WERI-Rb-1 (cell line): ENCODE measurements around the gene CARS2.

ENCODE experiments used
- DNase-seq: peaks from one replicate; pipeline ENCODE4 v3.0.0-alpha.2; 2020
- H3K27ac ChIP-seq: fragments of 250-450 bp; sonication (Bioruptor Pico); 2 replicates; pipeline ENCODE4 v1.5.1; 2020; ENCODE audit warnings: mild to moderate bottlenecking, moderate library complexity
- H3K27me3 ChIP-seq: fragments of 250-450 bp; sonication (Bioruptor Pico); 2 replicates; pipeline ENCODE4 v1.5.1; 2021; ENCODE audit warnings: mild to moderate bottlenecking, low read depth, moderate library complexity; ENCODE audit not compliant: insufficient read depth, severe bottlenecking
- H3K36me3 ChIP-seq: fragments of 250-450 bp; sonication (Bioruptor Pico); 2 replicates; pipeline ENCODE4 v1.5.1; 2020; ENCODE audit warnings: mild to moderate bottlenecking, moderate library complexity
- H3K4me3 ChIP-seq: 2 replicates; pipeline ENCODE4 v1.5.1; 2011; ENCODE audit warnings: low read depth, mild to moderate bottlenecking, control low read depth, low read length
- H3K9me3 ChIP-seq: fragments of 250-450 bp; sonication (Bioruptor Pico); 2 replicates; pipeline ENCODE4 v1.5.1; 2021; ENCODE audit warnings: mild to moderate bottlenecking, moderate library complexity; ENCODE audit not compliant: severe bottlenecking
- TF ChIP-seq, protein P1 (sequence below): IDR thresholded peaks from 2 replicates; pipeline ENCODE4 v1.5.1; 2011; ENCODE audit warnings: low read depth, mild to moderate bottlenecking, control low read depth, inconsistent platforms, low read length

CARS2 gene

GRCh38 chr13:110689041-110689440 lies 16.9 kb downstream of the CARS2 start:
- peaks cover 75% of the 10 kb centered on the region for H3K36me3 ChIP-seq
- TF ChIP-seq, protein P1, sequence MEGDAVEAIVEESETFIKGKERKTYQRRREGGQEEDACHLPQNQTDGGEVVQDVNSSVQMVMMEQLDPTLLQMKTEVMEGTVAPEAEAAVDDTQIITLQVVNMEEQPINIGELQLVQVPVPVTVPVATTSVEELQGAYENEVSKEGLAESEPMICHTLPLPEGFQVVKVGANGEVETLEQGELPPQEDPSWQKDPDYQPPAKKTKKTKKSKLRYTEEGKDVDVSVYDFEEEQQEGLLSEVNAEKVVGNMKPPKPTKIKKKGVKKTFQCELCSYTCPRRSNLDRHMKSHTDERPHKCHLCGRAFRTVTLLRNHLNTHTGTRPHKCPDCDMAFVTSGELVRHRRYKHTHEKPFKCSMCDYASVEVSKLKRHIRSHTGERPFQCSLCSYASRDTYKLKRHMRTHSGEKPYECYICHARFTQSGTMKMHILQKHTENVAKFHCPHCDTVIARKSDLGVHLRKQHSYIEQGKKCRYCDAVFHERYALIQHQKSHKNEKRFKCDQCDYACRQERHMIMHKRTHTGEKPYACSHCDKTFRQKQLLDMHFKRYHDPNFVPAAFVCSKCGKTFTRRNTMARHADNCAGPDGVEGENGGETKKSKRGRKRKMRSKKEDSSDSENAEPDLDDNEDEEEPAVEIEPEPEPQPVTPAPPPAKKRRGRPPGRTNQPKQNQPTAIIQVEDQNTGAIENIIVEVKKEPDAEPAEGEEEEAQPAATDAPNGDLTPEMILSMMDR = no peak
- H3K4me3 ChIP-seq = no peak overlapping the region
- no peak overlapping the region for H3K27ac ChIP-seq
- no peaks in the 10 kb centered on the region for H3K27me3 ChIP-seq
- peak; percentile 5 for DNase-seq
- no peaks in the 10 kb centered on the region for H3K9me3 ChIP-seq

- TF ChIP-seq, protein P1 = no peak
- peaks cover 78% of the 10 kb centered on the region for H3K36me3 ChIP-seq
- no peak overlapping the region for H3K4me3 ChIP-seq
- H3K9me3 ChIP-seq = no peaks in the 10 kb centered on the region
- no peaks in the 10 kb centered on the region for H3K27me3 ChIP-seq
- H3K27ac ChIP-seq = no peak overlapping the region
- peak; percentile 4 for DNase-seq
Observed at GRCh38 chr13:110687736-110688135, 18.2 kb downstream of the CARS2 start.

DNA sequence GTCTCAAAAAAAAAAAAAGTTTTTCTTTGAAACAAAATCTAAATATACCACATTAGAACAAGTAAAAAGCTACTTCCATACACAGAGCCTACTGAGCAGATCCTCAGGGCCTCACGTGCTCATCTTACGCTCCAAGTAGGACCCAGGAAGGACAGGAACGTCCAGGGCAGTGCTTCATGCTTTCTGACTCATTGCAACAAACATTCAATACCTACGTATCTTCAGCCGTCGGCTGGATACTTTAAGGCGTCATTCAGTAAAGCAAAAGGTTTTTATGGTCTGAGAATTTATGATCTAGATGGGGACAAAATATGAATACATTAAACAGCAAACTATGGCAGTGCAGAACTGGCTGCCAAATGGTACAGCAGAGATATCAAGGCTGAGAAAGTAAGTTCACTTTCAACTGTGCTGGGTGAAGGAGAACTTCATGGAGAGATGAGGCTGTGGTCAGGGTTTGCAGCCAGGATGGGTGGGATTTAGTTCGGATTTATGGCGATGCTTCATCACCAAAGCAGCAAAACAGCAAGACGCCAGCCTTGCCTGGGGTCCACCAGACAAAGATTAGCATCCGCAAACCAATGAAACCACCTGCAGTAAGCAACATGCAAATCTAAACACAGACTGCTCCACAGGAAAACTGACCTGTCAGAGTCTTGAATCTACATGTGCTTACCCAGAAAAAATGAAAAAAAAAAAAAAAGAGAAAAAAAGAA lies 20.5 kb downstream of the CARS2 start:
- no peak for DNase-seq
- Histone ChIP-seq H3K4me3 (no peak overlapping the region), H3K36me3 (peaks cover 90% of the 10 kb centered on the region), H3K27me3 (no peaks in the 10 kb centered on the region), H3K9me3 (no peaks in the 10 kb centered on the region), H3K27ac (no peak overlapping the region)
- TF ChIP-seq, protein P1 = no peak

DNA sequence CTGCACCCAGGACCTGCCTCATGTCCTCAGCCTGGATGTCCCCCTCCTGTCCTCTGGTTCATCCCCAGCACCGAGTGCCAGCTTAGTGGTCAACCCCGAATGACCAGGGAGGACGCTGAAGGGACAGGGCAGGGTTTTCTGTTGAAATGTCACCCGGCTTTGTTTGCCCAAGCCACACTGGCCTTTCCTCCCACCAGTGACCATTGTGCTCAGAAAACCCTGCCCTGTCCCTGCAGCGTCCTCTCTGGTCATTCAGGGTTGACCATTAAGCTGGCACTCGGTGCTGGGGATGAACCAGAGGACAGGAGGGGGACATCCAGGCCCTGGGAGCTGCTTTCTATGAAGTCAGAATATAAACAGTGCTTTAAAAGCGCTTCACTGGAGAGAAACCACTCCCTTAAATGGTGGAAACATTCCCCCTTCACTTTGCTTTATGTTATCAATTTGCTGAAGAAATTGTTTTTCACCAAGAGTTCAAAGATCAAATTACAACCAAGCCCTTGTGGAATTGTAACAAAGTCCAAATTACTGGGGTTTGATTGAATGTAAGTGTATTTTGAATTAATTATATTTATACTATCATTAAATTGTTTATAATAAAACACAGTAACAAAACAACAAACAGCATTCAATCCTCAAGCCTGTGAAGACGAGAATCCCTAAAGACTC lies 21.4 kb downstream of the CARS2 start:
- Histone ChIP-seq H3K36me3 (peaks cover 92% of the 10 kb centered on the region), H3K9me3 (no peaks in the 10 kb centered on the region)

DNA sequence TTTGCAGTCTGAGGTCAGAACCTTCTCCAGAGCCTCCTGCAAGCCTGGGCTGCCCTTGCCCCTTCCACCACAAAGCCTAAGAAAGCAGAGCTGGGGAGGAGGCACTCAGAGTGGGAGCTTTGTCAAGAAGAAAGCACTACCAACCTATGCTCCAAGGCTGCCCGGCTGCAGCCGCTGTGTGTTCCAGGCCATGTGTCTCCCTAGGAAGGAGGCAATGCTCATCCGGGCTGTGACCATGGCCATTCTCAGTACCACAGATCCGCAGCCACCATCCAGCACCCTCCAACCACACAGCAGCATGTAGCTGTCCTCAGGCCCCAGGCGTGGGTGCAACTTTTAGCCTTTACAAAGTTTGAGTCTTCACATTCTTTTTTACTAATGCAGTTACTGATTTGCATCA lies 22.0 kb downstream of the CARS2 start:
- no peak overlapping the region for H3K27ac ChIP-seq
- TF ChIP-seq, protein P1 = no peak
- peaks cover 93% of the 10 kb centered on the region for H3K36me3 ChIP-seq

More for the DNA sequence above, 21.4 kb downstream of the CARS2 start:
- DNase-seq = no peak
- Histone ChIP-seq H3K27me3 (no peaks in the 10 kb centered on the region), H3K4me3 (no peak overlapping the region), H3K27ac (no peak overlapping the region)
- TF ChIP-seq, protein P1 = no peak

More for the DNA sequence above, 22.0 kb downstream of the CARS2 start:
- no peaks in the 10 kb centered on the region for H3K9me3 ChIP-seq
- H3K27me3 ChIP-seq = no peaks in the 10 kb centered on the region
- no peak for DNase-seq
- no peak overlapping the region for H3K4me3 ChIP-seq
